HG03571 (cell line): Measurements from ENCODE around the gene SUN2.

Source experiments
- ATAC-seq: cut with Tn5 transposase; IDR thresholded peaks from one replicate; pipeline ENCODE4 v1.9.1; 2021; ENCODE audit not compliant: unreplicated experiment

SUN2 gene

DNA sequence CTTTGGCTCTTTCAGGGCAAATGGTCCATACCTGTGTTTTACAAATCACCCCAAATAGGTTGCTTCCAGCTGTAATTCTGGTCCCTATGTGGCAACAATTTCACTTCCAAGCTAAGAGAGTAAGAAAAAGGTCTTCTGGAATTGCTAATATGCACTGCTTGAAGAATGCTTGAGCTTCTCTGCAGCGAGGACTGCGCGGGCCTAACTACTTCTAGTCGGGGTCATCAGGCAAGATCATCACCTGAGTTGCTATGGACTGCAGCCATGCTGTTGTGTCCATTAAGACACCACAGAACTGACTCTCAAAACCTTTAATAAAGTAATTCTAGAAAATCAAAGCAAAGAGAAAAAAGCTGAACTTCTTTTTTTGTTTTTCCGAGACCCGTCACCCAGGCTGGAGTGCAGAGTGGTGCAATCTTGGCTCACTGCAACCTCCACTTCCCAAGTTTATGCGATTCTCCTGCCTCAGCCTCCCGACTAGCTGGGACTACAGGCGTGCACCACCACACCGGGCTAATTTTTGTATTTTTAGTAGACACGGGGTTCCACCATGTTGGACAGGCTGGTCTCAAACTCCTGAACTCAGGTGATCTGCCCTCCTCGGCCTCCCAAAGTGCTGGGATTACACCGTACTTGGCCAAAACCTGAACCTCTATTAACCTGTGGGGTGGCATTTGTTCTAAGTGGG is 57.2 kb downstream of the SUN2 start:
- no peak for ATAC-seq

DNA sequence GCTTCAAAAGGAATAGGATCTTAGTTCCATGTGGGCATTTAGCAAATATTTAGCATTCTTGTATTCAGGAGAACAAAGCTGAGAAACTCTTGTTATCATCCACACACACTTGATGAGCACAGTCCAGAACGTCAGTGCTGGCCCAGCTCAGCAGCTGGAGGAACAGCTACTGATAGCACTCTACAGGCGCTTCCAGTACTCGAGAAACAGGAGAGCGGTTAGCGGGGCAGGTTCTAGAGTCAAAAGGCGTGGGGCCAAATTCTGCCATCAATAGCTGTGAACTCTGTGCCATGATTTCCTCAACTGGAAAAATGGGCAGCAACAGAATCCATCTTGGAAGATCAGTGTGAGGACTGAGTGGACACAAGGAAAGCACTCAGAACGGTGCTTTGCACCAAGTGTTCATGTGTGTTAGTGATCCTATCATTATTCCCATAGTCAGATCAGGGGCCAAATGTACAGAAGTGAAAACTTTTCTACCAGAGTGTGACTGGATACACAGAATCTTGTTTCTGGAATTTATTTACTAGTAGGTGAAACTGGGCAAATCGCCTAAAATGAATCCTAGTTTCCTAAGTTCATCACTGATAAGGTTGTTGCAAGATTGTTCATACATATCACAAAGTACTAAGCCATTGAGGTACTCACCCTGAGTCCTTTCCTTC is 58.2 kb downstream of the SUN2 start:
- ATAC-seq: no peak

DNA sequence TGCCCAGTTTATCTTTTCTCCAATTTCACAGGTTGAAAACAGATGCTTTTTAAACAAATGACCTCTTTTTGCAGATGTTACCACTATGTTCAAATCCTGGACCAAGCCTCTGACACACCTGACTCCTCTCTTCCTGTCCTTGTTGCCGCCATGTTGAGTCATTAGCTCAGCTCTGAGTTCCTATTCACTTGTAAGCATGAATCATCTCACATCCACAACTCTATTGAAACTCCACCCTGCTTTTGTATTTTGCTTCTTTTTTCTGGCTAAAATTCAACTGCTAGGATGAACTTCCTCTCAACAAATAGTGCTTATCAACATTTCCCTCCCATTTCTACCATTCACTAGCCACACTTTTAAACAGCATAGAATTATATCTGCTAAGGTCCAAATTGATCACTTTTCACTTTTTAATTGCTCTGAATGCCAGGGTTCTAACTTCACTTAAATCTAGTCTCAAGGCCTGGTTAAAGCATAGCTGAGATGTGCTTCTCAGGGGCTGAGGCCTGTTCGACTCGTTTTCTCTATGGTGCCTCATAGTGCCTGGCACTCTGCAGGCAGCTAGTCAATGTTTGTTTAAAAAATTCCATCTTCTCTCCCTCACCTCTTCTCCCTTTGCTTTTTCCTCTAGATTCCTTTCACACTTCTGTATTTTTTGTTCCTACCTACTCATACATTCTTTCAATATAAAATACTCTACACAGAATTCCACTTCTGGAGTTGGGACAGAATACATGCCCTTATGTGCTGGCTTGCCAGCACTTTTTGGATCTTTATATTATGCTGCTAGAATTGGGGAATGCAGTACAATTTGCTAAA is 59.0 kb downstream of the SUN2 start:
- ATAC-seq: no peak

DNA sequence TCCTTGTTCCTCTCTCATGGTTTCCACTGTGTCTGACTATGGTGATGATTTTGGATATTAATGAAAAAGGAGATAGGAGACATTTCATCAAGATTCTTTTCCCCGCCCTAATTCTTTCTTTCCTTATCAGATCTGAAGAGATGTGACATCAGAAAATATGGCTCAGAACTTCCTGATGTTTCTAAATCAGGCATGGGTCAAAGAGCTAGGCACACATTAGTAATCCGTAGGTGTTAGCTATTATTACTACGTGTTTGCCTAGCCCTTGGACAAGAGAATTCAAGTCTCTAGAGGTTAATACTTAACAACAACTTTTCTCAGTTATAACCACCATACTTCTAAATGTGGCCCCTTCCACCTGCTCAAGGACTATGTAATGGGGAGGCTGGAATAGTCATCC is 60.9 kb downstream of the SUN2 start:
- ATAC-seq: no peak

DNA sequence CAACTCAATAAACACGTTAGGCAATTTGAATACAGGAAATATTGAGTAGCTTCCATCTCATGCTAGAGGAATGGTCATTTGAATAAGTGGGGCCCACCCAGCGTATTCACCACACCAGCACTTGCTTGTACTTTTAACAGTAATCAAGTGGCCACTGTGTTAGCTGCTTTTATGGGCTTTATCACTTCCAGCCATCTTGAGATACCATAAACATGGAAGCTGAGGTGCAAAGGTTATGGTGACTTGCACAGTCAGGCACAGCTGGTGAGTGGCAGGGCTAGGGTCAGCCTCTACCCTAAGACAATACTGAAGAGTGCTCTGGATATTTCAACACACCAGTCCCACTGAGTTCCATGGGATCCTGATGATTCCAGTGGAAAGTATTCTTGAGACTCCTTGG is 61.7 kb downstream of the SUN2 start:
- ATAC-seq: no peak

DNA sequence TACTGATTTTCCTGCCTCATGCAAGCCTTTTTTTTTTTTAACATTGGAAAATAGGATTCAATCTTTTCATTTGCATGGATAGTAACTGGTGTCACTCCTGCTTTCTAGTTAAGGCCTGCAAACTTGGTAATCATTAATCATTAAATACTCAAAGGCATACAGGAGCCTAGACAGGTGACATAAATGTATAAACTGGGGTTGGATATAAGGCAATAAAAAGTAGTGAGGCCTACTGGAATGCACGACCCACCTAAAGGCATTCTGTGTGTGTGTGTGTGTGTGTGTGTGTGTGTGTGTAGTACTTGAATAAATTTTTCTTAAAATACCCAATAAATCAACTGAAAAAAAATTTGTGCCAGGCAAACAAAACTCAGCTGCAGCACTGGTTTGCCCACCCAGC is 66.1 kb downstream of the SUN2 start:
- no peak for ATAC-seq

DNA sequence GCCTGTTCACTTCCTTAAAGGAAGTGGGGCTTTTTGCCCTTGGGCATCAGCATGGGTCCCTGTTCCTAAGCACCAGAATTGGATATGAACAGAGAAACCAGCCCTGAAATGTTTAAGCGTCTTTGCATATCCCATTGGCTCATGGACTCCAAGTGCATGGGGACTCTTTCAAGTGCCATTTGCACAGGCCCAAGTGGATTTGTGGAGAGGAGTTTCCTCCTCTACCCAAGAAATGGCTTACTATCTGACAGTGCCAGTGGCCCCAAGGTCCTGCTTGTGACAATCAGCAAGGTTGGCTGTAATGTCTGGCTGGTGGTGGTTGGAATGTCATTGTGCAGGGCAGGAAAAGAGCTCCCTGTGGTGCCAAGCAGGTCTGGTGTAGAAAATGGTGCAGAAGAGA is 70.0 kb downstream of the SUN2 start:
- ATAC-seq: no peak

DNA sequence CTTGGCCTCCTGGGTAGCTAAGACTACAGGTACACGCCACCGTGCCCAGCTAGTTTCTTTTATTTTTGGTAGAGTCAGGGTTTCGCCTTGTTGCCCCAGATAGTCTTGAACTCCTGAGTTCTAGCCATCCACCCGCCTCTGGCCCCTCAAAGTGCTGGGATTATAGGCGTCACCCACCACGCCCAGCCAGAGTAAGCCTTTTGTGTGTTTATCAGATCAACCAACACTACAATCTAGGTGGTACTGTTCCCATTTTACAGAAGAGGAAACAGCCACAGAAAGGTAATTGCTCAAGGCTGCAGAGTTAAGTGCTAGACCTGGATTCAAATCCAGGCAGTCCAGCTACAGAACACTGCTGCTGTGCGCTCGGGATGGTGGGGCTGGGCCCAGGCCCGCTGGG is 70.9 kb downstream of the SUN2 start:
- no peak for ATAC-seq
